Neural cell (in vitro differentiated cells): Measurements from ENCODE around the gene ENAH. TPM values are rescaled to one million over a fixed set of nuclear protein-coding genes. Genes with fewer than 3 reads are reported as not detected.

Experiments used
- H2AFZ ChIP-seq: fragments of 200-600, 300-800 bp; sonication (generic), shearing (Covaris generic); 2 replicates; pipeline ENCODE4 v1.6.0; 2014; ENCODE audit warnings: low read depth, mild to moderate bottlenecking, antibody characterized with exemption, low read length, moderate library complexity
- H3F3A ChIP-seq: fragments of 200-600 bp; shearing (Covaris generic); 2 replicates; pipeline ENCODE4 v1.6.1; 2016; ENCODE audit warnings: mild to moderate bottlenecking, moderate library complexity, mixed read lengths, antibody characterized with exemption, low read length; ENCODE audit not compliant: insufficient read depth, poor library complexity, severe bottlenecking
- H3K27ac ChIP-seq: fragments of 200-600, 300-800 bp; sonication (generic), shearing (Covaris generic); 2 replicates; pipeline ENCODE4 v1.5.1; 2014; ENCODE audit warnings: mild to moderate bottlenecking, low read length, moderate library complexity
- H3K27me3 ChIP-seq: fragments of 300-800, 200-600 bp; sonication (generic), shearing (Covaris generic); 2 replicates; pipeline ENCODE4 v1.6.0; 2014; ENCODE audit warnings: mild to moderate bottlenecking, low read depth, low read length, moderate library complexity; ENCODE audit not compliant: insufficient read depth
- H3K36me3 ChIP-seq: fragments of 300-800, 200-600 bp; sonication (generic), shearing (Covaris generic); 2 replicates; pipeline ENCODE4 v1.5.1; 2014; ENCODE audit warnings: mild to moderate bottlenecking, antibody characterized with exemption, low read length, moderate library complexity; ENCODE audit not compliant: insufficient read depth
- H3K4me2 ChIP-seq: fragments of 300-800, 200-600 bp; sonication (generic), shearing (Covaris generic); 2 replicates; pipeline ENCODE4 v1.6.0; 2014; ENCODE audit warnings: mild to moderate bottlenecking, low read length
- H3K4me3 ChIP-seq: fragments of 300-800, 200-600 bp; sonication (generic), shearing (Covaris generic); 2 replicates; pipeline ENCODE4 v1.5.1; 2014; ENCODE audit warnings: mild to moderate bottlenecking, low read length, moderate library complexity
- H3K79me2 ChIP-seq: fragments of 200-600 bp; shearing (Covaris generic); replicated peaks from 2 replicates; pipeline ENCODE4 v1.6.0; 2014; ENCODE audit warnings: mild to moderate bottlenecking, low read length, moderate library complexity; ENCODE audit not compliant: insufficient read depth
- H3K9ac ChIP-seq: fragments of 300-800, 200-600 bp; sonication (generic), shearing (Covaris generic); 2 replicates; pipeline ENCODE4 v1.6.1; 2016; ENCODE audit warnings: mild to moderate bottlenecking, low read length, mixed read lengths
- H3K9me2 ChIP-seq: fragments of 200-600 bp; shearing (Covaris generic); 2 replicates; pipeline ENCODE4 v1.6.1; 2016; ENCODE audit warnings: mild to moderate bottlenecking, low read length, mixed read lengths; ENCODE audit not compliant: insufficient read depth
- H3K9me3 ChIP-seq: fragments of 200-600, 300-800 bp; sonication (generic), shearing (Covaris generic); 2 replicates; pipeline ENCODE4 v1.6.1; 2016; ENCODE audit warnings: mild to moderate bottlenecking, mixed run types, low read length, moderate library complexity, mixed read lengths
- H4K20me1 ChIP-seq: fragments of 200-600 bp; shearing (Covaris generic); 2 replicates; pipeline ENCODE4 v1.6.1; 2016; ENCODE audit warnings: mild to moderate bottlenecking, mixed run types; ENCODE audit not compliant: insufficient read depth
- EP300 ChIP-seq: fragments of 450-650 bp; conservative IDR thresholded peaks from 2 replicates; pipeline ENCODE4 v1.6.1; 2014; ENCODE audit warnings: antibody characterized with exemption, mild to moderate bottlenecking, moderate library complexity; ENCODE audit not compliant: poor library complexity, severe bottlenecking
- EZH2 ChIP-seq: fragments of 200-600, 300-800 bp; shearing (Covaris generic), sonication (generic); IDR thresholded peaks from 2 replicates; pipeline ENCODE4 v1.6.1; 2014; ENCODE audit warnings: antibody characterized with exemption, low read length, borderline replicate concordance, mild to moderate bottlenecking; ENCODE audit not compliant: insufficient read depth, poor library complexity, severe bottlenecking
- MXI1 ChIP-seq: fragments of 450-650 bp; conservative IDR thresholded peaks from 2 replicates; pipeline ENCODE4 v1.6.1; 2014; ENCODE audit warnings: antibody characterized with exemption, mild to moderate bottlenecking; ENCODE audit not compliant: poor library complexity, severe bottlenecking
- POLR2AphosphoS5 ChIP-seq: IDR thresholded peaks from 2 replicates; pipeline ENCODE4 v1.6.1; 2012
- RAD21 ChIP-seq: fragments of 450-650 bp; conservative IDR thresholded peaks from 2 replicates; pipeline ENCODE4 v1.6.1; 2014; ENCODE audit warnings: antibody characterized with exemption, mild to moderate bottlenecking, moderate library complexity
- SMC3 ChIP-seq: fragments of 450-650 bp; conservative IDR thresholded peaks from 2 replicates; pipeline ENCODE4 v1.6.1; 2014; ENCODE audit warnings: antibody characterized with exemption, mild to moderate bottlenecking, moderate library complexity; ENCODE audit not compliant: poor library complexity
- TAF1 ChIP-seq: IDR thresholded peaks from 2 replicates; pipeline ENCODE4 v1.6.1; 2012; ENCODE audit warnings: low read depth
- polyA plus RNA-seq: library from polyadenylated mRNA; depleted of rRNA; stranded (reverse); fragments of >200 nt; gene quantifications from 2 replicates; pipeline ENCODE4 v1.2.3, GENCODE V29; 2014
- TF ChIP-seq, protein P1 (sequence below): fragments of 450-650 bp; IDR thresholded peaks from 2 replicates; pipeline ENCODE4 v1.5.1; 2014; ENCODE audit warnings: antibody characterized with exemption, mild to moderate bottlenecking, moderate library complexity; ENCODE audit not compliant: poor library complexity, severe bottlenecking
- TF ChIP-seq, protein P2 (sequence below): IDR thresholded peaks from 2 replicates; pipeline ENCODE4 v1.6.1; 2012; ENCODE audit warnings: borderline replicate concordance

The ENAH gene
- polyA plus RNA-seq, 1 donor from 2014 or later = 58.4 TPM

- Histone ChIP-seq H2AFZ (no peak overlapping the region), H4K20me1 (no peaks in the 10 kb centered on the region), H3K79me2 (peaks cover 48% of the 10 kb centered on the region), H3K9me3 (no peaks in the 10 kb centered on the region), H3K9me2 (no peaks in the 10 kb centered on the region), H3K4me2 (no peak overlapping the region), H3K4me3 (no peak overlapping the region), H3F3A (peaks cover 14% of the 10 kb centered on the region), H3K9ac (no peak overlapping the region), H3K36me3 (no peaks in the 10 kb centered on the region), H3K27me3 (no peaks in the 10 kb centered on the region), H3K27ac (no peak overlapping the region)
- TF ChIP-seq POLR2AphosphoS5 (no peak), EP300 (no peak), TAF1 (no peak), SMC3 (no peak), EZH2 (no peak), RAD21 (no peak), MXI1 (no peak)
- TF ChIP-seq, protein P1, sequence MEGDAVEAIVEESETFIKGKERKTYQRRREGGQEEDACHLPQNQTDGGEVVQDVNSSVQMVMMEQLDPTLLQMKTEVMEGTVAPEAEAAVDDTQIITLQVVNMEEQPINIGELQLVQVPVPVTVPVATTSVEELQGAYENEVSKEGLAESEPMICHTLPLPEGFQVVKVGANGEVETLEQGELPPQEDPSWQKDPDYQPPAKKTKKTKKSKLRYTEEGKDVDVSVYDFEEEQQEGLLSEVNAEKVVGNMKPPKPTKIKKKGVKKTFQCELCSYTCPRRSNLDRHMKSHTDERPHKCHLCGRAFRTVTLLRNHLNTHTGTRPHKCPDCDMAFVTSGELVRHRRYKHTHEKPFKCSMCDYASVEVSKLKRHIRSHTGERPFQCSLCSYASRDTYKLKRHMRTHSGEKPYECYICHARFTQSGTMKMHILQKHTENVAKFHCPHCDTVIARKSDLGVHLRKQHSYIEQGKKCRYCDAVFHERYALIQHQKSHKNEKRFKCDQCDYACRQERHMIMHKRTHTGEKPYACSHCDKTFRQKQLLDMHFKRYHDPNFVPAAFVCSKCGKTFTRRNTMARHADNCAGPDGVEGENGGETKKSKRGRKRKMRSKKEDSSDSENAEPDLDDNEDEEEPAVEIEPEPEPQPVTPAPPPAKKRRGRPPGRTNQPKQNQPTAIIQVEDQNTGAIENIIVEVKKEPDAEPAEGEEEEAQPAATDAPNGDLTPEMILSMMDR = no peak
- TF ChIP-seq, protein P2, sequence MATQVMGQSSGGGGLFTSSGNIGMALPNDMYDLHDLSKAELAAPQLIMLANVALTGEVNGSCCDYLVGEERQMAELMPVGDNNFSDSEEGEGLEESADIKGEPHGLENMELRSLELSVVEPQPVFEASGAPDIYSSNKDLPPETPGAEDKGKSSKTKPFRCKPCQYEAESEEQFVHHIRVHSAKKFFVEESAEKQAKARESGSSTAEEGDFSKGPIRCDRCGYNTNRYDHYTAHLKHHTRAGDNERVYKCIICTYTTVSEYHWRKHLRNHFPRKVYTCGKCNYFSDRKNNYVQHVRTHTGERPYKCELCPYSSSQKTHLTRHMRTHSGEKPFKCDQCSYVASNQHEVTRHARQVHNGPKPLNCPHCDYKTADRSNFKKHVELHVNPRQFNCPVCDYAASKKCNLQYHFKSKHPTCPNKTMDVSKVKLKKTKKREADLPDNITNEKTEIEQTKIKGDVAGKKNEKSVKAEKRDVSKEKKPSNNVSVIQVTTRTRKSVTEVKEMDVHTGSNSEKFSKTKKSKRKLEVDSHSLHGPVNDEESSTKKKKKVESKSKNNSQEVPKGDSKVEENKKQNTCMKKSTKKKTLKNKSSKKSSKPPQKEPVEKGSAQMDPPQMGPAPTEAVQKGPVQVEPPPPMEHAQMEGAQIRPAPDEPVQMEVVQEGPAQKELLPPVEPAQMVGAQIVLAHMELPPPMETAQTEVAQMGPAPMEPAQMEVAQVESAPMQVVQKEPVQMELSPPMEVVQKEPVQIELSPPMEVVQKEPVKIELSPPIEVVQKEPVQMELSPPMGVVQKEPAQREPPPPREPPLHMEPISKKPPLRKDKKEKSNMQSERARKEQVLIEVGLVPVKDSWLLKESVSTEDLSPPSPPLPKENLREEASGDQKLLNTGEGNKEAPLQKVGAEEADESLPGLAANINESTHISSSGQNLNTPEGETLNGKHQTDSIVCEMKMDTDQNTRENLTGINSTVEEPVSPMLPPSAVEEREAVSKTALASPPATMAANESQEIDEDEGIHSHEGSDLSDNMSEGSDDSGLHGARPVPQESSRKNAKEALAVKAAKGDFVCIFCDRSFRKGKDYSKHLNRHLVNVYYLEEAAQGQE = no peak
Observed at GRCh38 chr1:225539575-225539974, 113.3 kb downstream of the ENAH start.

DNA sequence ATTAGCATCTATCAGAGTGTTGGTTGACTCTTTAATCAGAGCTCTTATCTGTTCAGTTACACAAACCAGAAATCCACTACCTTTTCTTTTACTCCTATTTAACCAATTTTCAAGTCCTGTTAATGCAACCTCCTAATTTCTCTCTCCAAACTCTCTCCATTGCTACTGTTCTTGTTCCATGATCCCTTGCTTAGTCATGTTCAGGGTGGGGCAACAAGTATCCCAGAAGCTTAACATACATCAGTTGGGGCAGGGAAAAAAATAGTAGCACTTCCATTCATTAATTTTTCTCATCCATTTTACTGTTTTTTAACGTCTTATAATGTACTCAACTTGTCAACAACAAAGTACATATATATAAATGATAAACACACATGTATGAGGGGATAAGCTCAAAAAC, 113.9 kb downstream of the ENAH start:
- Histone ChIP-seq H2AFZ (no peak overlapping the region), H3K4me2 (no peak overlapping the region), H3K9ac (no peak overlapping the region), H3K4me3 (no peak overlapping the region), H3K36me3 (no peaks in the 10 kb centered on the region), H3K27me3 (no peaks in the 10 kb centered on the region), H3K9me2 (no peaks in the 10 kb centered on the region), H3K9me3 (no peaks in the 10 kb centered on the region), H4K20me1 (no peaks in the 10 kb centered on the region), H3F3A (peaks cover 14% of the 10 kb centered on the region), H3K79me2 (peaks cover 53% of the 10 kb centered on the region), H3K27ac (no peak overlapping the region)
- TF ChIP-seq, protein P1 = no peak
- TF ChIP-seq RAD21 (no peak), EP300 (no peak), POLR2AphosphoS5 (no peak), TAF1 (no peak), MXI1 (no peak)
